ENCODE measurements around the gene CSNK1G2.

Gene CSNK1G2

GRCh38 chr19:1944088-1944915, 3.3 kb downstream of the CSNK1G2 start:
- H3K9ac ChIP-seq: no peak overlapping the region
- TF ChIP-seq CTCF (IDR thresholded peaks at IDR 0.05): no peak
- peaks cover 62% of the 10 kb centered on the region for H3K79me2 ChIP-seq
- H3K4me3 ChIP-seq (ENCODE audit: low read depth, low read length): no peak overlapping the region
- no peaks in the 10 kb centered on the region for H3K9me3 ChIP-seq (ENCODE audit: control insufficient read depth, low read length)
- no peak overlapping the region for H3K27ac ChIP-seq
- no peaks in the 10 kb centered on the region for H3K36me3 ChIP-seq (ENCODE audit: control insufficient read depth, insufficient read depth, low read length)
- no peak overlapping the region for H2AFZ ChIP-seq
- H3K4me2 ChIP-seq (ENCODE audit: low read length): no peak overlapping the region
- peaks cover 13% of the 10 kb centered on the region for H3K4me1 ChIP-seq
- no peaks in the 10 kb centered on the region for H3K27me3 ChIP-seq (ENCODE audit: control insufficient read depth, insufficient read depth, low read length)

DNA sequence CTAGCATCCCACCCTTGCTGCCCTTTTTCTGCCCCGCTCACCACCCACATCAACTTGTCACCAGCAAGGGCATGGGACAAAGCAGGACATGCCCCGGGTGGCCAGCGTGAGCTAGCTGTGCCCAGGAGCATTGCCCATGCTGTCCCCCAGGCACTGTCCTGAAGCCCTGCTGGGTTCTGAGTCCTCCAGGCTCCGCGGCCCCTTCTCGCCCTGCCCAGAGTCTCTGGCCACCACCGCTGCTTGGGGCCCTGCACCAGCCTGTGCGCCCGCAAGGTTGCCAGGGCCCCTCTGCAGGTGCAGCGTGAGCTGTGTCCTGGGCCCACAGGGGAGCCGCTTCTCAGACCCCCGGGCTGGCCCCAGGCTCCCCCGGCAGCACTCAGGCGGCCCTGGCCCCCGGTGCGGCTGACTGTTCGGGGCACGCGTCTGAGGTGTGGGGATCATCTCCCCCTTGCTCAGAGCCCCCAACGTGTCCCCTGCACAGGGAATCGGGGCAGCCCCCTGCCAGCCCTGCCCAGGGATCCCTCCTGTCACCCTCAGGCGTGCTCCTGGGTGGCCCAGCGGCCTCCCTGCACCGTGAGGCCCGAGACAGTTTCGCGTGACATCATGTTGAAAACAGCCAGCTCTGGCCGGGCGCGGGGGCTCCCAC, 4.1 kb downstream of the CSNK1G2 start:
- H3K4me2 ChIP-seq (ENCODE audit: low read length): no peak overlapping the region
- H3K36me3 ChIP-seq (ENCODE audit: control insufficient read depth, insufficient read depth, low read length): no peaks in the 10 kb centered on the region
- H3K4me3 ChIP-seq (ENCODE audit: low read depth, low read length): no peak overlapping the region
- no peaks in the 10 kb centered on the region for H3K9me3 ChIP-seq (ENCODE audit: control insufficient read depth, low read length)
- no peaks in the 10 kb centered on the region for H3K27me3 ChIP-seq (ENCODE audit: control insufficient read depth, insufficient read depth, low read length)
- H3K9ac ChIP-seq: no peak overlapping the region
- no peak overlapping the region for H2AFZ ChIP-seq
- H3K79me2 ChIP-seq: peaks cover 67% of the 10 kb centered on the region
- H3K4me1 ChIP-seq: peaks cover 9% of the 10 kb centered on the region
- no peak for TF ChIP-seq CTCF (IDR thresholded peaks at IDR 0.05)
- no peak overlapping the region for H3K27ac ChIP-seq

DNA sequence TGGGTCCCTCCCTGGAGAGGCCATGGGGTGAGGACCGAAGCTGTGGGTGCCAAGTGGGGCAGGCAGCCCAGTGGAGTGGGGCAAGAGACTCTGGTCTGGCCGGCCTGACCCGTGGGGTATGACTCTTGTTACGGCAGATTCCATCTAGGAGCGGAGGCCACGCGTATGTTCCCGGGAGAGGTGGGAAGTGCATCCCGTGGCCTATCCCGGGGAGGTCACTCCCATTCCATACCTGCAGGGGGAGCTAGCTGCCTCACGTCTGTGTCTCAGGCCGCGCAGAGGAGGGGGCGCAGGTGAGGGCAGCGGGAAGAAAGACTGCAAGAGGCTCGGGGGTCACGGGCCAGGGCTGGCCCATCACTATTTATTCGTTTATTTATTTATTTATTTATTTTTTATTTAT, 4.9 kb downstream of the CSNK1G2 start:
- Histone ChIP-seq H3K9me3 (ENCODE audit: control insufficient read depth, low read length) (no peaks in the 10 kb centered on the region), H3K27ac (no peak overlapping the region), H3K36me3 (ENCODE audit: control insufficient read depth, insufficient read depth, low read length) (no peaks in the 10 kb centered on the region), H3K4me2 (ENCODE audit: low read length) (no peak overlapping the region), H3K4me3 (ENCODE audit: low read depth, low read length) (no peak overlapping the region), H3K79me2 (peaks cover 73% of the 10 kb centered on the region), H3K4me1 (peaks cover 7% of the 10 kb centered on the region), H3K9ac (no peak overlapping the region), H3K27me3 (ENCODE audit: control insufficient read depth, insufficient read depth, low read length) (no peaks in the 10 kb centered on the region), H2AFZ (no peak overlapping the region)
- peak; percentile 28 for TF ChIP-seq CTCF (IDR thresholded peaks at IDR 0.05)

- H3K79me2 ChIP-seq: peaks cover 77% of the 10 kb centered on the region
- no peak overlapping the region for H3K9ac ChIP-seq
- no peak overlapping the region for H2AFZ ChIP-seq
- H3K4me3 ChIP-seq (ENCODE audit: low read depth, low read length): no peak overlapping the region
- no peak overlapping the region for H3K4me2 ChIP-seq (ENCODE audit: low read length)
- H3K27ac ChIP-seq: no peak overlapping the region
- no peaks in the 10 kb centered on the region for H3K36me3 ChIP-seq (ENCODE audit: control insufficient read depth, insufficient read depth, low read length)
- H3K9me3 ChIP-seq (ENCODE audit: control insufficient read depth, low read length): no peaks in the 10 kb centered on the region
- no peaks in the 10 kb centered on the region for H3K27me3 ChIP-seq (ENCODE audit: control insufficient read depth, insufficient read depth, low read length)
- TF ChIP-seq CTCF (IDR thresholded peaks at IDR 0.05): no peak
- peaks cover 3% of the 10 kb centered on the region for H3K4me1 ChIP-seq
Observed at GRCh38 chr19:1947651-1948209, 6.8 kb downstream of the CSNK1G2 start.

Data from parathyroid adenoma (tissue), 2 donors.